Measurements from ENCODE around the gene DGUOK.
"Not testable (repeated sequence)": the region's sequence is repeated elsewhere in the genome, so short reads cannot be mapped to it uniquely, and the experiment has no call there.

The DGUOK gene

GRCh38 chr2:73926493-73927327, at the start of gene DGUOK:
Gene DGUOK, plus strand, starts transcription at chr2:73926880. Its CDS starts 31 bp downstream, at chr2:73926911.
- peak; percentile 98 for DNase-seq (ENCODE audit: extremely low read depth, low read depth)
- TF ChIP-seq, protein P1, sequence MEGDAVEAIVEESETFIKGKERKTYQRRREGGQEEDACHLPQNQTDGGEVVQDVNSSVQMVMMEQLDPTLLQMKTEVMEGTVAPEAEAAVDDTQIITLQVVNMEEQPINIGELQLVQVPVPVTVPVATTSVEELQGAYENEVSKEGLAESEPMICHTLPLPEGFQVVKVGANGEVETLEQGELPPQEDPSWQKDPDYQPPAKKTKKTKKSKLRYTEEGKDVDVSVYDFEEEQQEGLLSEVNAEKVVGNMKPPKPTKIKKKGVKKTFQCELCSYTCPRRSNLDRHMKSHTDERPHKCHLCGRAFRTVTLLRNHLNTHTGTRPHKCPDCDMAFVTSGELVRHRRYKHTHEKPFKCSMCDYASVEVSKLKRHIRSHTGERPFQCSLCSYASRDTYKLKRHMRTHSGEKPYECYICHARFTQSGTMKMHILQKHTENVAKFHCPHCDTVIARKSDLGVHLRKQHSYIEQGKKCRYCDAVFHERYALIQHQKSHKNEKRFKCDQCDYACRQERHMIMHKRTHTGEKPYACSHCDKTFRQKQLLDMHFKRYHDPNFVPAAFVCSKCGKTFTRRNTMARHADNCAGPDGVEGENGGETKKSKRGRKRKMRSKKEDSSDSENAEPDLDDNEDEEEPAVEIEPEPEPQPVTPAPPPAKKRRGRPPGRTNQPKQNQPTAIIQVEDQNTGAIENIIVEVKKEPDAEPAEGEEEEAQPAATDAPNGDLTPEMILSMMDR (IDR thresholded peaks at IDR 0.05; ENCODE audit: low read depth, low read length) = no peak

- DNase-seq (ENCODE audit: extremely low read depth, low read depth) = no peak
- TF ChIP-seq, protein P1 (IDR thresholded peaks at IDR 0.05; ENCODE audit: low read depth, low read length) = no peak
These were observed 49.4 kb upstream of the DGUOK start for GRCh38 chr2:73877071-73877802.

DNA sequence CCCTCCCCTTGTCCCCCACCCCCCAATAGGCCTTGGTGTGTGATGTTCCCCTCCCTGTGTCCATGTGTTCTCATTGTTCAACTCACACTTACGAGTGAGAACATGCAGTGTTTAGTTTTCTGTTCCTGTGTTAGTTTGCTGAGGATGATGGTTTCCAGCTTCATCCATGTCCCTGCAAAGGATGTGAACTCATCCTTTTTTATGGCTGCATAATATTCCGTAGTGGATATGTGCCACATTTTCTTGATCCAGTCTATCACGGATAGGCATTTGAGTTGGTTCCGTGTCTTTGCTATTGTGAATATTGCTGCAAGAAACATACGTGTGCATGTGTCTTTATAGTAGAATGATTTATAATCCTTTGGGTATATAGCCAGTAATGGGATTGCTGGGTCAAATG, 48.7 kb upstream of the DGUOK start:
- not testable (repeated sequence) for DNase-seq (ENCODE audit: extremely low read depth, low read depth)

DNA sequence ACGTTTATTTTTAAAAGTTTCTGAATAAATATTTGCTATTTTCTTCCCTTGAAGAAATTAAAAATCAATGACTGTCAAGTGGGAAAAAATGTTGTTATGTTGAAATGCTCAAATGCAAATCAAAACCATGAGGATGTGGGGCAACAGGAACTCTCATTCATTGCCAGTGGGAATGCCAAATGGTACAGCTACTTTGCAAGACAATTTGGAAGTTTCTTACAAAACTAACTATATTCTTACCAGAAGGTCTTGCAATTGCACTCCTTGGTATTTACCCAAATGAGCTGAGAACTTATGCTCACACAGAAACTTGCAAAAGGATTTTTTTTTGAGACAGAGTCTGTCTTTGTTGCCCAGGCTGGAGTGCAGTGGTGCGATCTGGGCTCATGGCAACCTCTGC, 41.3 kb upstream of the DGUOK start:
- TF ChIP-seq, protein P1 (IDR thresholded peaks at IDR 0.05; ENCODE audit: low read depth, low read length) = no peak

DNA sequence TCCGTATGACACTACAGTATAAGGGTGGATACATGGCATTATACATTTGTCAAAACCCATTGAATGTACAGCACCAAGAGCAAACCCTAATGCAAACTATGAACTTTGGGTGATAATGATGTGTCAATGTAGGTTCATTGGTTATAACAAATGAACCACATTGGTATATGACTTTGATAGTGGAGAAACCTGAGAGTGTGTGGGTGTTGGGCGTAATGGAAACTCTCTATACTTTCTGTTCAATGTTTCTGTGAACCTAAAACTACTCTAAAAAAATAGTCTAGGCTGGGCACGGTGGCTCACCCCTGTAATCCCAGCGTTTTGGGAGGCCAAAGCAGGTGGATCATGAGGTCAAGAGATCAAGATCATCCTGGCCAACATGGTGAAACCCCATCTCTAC, 40.3 kb upstream of the DGUOK start:
- DNase-seq (ENCODE audit: extremely low read depth, low read depth) = no peak
- TF ChIP-seq, protein P1 (IDR thresholded peaks at IDR 0.05; ENCODE audit: low read depth, low read length) = no peak

More for the DNA sequence above, 41.3 kb upstream of the DGUOK start:
- no peak for DNase-seq (ENCODE audit: extremely low read depth, low read depth)

GRCh38 chr2:73887596-73888353, 38.9 kb upstream of the DGUOK start:
- DNase-seq (ENCODE audit: extremely low read depth, low read depth) = not testable (repeated sequence)

DNA sequence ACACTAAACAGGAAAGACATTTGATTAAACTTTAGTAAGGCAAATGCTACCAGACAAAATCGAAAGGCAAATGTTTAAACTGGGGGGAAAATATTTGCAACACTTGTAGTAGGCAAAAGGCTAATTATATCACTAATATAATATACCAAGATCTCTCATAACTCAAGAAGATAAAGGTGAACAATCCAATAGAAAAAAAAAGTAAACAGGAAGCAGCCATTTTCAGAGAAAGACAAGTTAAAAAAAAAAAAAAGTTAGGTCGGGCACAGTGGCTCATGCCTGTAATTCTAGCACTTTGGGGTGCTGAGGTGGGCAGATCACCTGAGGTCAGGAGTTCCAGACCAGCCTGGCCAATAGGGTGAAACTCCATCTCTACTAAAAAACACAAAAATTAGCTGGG, 38.3 kb upstream of the DGUOK start:
- no peak for DNase-seq (ENCODE audit: extremely low read depth, low read depth)
- TF ChIP-seq, protein P1 (IDR thresholded peaks at IDR 0.05; ENCODE audit: low read depth, low read length) = no peak

GRCh38 chr2:73889206-73889605, 37.5 kb upstream of the DGUOK start:
- DNase-seq (ENCODE audit: extremely low read depth, low read depth) = no peak
- TF ChIP-seq, protein P1 (IDR thresholded peaks at IDR 0.05; ENCODE audit: low read depth, low read length) = no peak
